ENCODE measurements around the gene BRIP1.

GRCh38 chr17:61644800-61645774 lies 218.2 kb downstream of the BRIP1 start:
- TF ChIP-seq ZNF425 (CRISPR knock-in tag; conservative IDR thresholded peaks at IDR 0.05) (no peak), SP1 (CRISPR knock-in tag; conservative IDR thresholded peaks at IDR 0.05) (no peak), HMGXB4 (CRISPR knock-in tag; IDR thresholded peaks at IDR 0.05) (no peak)
- TF ChIP-seq, protein P1, sequence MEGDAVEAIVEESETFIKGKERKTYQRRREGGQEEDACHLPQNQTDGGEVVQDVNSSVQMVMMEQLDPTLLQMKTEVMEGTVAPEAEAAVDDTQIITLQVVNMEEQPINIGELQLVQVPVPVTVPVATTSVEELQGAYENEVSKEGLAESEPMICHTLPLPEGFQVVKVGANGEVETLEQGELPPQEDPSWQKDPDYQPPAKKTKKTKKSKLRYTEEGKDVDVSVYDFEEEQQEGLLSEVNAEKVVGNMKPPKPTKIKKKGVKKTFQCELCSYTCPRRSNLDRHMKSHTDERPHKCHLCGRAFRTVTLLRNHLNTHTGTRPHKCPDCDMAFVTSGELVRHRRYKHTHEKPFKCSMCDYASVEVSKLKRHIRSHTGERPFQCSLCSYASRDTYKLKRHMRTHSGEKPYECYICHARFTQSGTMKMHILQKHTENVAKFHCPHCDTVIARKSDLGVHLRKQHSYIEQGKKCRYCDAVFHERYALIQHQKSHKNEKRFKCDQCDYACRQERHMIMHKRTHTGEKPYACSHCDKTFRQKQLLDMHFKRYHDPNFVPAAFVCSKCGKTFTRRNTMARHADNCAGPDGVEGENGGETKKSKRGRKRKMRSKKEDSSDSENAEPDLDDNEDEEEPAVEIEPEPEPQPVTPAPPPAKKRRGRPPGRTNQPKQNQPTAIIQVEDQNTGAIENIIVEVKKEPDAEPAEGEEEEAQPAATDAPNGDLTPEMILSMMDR (IDR thresholded peaks at IDR 0.05), result no peak
- TF ChIP-seq, protein P2, sequence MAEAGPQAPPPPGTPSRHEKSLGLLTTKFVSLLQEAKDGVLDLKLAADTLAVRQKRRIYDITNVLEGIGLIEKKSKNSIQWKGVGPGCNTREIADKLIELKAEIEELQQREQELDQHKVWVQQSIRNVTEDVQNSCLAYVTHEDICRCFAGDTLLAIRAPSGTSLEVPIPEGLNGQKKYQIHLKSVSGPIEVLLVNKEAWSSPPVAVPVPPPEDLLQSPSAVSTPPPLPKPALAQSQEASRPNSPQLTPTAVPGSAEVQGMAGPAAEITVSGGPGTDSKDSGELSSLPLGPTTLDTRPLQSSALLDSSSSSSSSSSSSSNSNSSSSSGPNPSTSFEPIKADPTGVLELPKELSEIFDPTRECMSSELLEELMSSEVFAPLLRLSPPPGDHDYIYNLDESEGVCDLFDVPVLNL (CRISPR knock-in tag; IDR thresholded peaks at IDR 0.05; ENCODE audit: borderline replicate concordance, low read depth), result no peak
- TF ChIP-seq, protein P3, sequence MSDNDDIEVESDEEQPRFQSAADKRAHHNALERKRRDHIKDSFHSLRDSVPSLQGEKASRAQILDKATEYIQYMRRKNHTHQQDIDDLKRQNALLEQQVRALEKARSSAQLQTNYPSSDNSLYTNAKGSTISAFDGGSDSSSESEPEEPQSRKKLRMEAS (CRISPR knock-in tag; IDR thresholded peaks at IDR 0.05), result no peak
